HG02798 (cell line): ENCODE data around the gene MAGI2.

ENCODE experiments used
- ATAC-seq: cut with Tn5 transposase; IDR thresholded peaks from one replicate; pipeline ENCODE4 v1.9.1; 2021; ENCODE audit warnings: mild to moderate bottlenecking; ENCODE audit not compliant: unreplicated experiment, poor library complexity

Gene MAGI2

DNA sequence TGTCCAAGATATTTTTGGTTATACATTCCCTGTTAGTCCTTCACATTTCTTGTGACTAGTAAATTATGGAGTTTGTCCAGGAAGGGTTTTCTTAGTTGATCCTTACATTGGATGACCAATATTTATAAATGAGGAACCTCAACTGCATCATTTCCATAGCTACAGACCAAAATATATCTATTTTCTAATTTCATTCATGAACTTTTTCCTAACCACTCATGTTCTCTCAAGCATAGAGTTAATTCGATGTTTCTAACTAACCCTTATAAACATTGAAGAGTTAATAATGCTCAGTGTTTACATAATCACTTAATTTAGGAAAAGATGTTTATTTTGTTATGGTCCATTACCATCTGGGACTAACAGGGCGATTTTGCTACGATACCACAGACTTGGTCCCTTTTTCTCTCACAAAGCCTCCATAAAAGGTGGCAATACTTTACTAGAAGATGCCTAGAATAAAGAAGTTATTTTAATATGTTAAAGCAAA is 591.0 kb downstream of the MAGI2 start:
- ATAC-seq: no peak

DNA sequence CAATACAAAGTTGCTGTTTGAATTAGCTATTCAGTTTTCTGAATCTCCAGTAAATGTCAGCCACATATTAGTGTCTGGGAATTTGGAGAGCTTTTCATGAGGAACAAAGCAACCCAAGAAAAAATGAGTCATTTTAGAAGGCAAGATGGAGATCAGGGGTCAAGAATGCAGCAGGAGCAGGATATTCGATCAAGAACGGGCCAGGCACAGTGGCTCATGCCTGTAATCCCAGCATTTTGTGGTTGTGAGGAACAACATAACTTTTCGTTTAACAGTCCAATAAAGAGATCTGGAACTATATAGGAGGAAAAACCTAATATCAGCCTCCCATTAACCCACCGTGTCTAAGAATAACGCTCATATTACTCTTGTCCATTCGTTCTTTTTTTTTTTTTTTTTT is 600.5 kb downstream of the MAGI2 start:
- ATAC-seq: no peak

DNA sequence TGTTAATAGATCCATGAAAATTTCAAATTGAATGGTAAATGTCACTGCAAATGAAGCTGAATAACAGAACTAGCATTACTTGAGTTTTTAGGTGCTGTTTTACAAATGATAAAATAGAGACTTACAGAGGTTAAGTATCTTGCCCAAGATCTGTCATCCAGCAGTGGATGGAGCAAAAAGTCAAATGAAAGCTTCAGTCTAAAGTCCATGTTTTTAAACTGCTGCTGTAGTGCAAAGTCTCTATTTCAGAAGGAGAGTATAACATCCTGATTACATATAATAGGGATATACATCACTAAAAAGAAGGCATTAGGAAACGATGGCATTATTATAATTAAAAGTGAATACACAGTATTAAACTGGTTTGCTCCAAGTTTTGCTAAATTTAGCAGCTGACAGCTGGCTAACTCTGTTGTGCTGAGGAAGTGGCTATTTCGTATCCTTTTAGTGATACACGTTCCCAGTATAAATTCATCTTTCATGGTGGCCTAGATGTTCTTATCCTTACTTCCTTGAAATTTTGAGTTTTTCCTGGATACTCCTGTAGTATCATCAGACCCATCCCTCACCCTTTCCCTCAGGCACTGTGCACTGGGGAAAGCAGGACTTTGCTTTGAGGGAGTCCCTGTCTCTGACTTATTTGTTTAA is 603.2 kb downstream of the MAGI2 start:
- ATAC-seq: no peak

DNA sequence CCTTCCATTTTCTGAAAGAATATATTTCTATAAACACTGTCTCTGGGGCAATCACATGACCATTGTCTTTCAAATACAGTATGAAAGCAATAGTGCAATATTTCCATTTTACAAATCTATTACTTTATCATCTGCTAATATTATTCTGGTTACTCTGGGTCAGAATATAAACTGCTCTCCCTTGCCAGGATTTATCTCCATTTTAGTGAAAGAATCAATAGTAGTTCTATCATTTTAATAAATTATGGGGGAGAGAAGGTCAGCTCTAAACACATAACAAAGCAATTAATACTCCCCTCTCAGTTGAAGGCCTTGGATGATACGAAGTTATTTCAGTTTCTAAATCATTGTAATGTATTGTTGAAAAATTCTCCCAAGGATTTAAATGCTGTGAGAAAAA is 608.3 kb downstream of the MAGI2 start:
- no peak for ATAC-seq

DNA sequence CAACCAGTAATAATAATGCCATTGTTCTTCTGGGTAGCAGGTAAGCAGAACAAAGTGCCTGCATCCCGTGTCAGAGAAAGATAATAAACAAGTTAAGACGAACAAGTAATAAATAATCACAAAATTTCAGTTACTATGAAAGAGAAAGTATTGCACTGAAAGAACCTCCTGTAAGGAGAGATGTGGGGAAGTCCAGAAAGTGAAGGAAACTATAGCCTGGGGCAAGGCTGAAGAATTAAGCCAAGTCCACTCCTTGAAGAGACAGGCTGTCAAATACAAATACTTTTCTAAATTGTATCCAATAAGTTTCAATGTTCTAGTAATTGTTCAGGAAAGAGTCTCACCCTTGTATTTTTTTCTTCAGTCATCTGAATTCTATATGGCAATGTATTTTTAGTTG is 611.4 kb downstream of the MAGI2 start:
- ATAC-seq: no peak

DNA sequence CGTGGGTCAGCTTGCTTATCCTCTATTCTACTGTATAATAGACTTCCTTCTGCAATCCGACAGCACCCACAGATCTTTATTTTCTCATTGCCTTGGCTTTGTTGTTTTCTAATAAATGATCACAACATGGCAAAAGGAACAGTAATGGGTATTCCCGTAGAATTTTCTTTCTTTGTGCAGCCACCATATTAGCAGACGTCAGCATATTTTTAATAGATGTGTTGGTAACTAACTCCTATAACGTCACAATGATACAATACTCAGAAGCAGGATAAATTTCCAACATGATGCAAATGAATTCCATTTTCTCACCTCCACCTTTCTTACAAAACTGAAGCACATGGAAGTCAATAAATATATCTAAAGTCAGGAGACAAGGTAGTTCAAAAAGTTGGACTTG is 617.6 kb downstream of the MAGI2 start:
- ATAC-seq: no peak

DNA sequence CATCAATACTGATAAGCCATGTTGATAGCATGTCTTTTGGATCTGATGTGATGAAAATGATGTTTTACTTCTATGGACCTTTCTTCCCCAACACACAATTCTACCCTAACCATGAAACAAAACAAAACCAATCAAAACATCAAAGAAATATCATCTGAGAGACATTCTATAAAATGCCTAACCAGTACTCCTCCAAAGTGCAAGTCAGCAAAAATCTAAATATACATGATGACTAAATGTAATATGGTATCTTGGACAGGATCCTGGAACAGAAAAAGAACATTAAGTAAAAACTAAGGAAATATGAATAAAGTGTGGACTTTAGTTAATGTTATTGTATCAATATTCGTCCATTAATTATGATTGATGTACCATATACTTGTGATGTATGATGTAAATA is 625.1 kb downstream of the MAGI2 start:
- ATAC-seq: no peak

DNA sequence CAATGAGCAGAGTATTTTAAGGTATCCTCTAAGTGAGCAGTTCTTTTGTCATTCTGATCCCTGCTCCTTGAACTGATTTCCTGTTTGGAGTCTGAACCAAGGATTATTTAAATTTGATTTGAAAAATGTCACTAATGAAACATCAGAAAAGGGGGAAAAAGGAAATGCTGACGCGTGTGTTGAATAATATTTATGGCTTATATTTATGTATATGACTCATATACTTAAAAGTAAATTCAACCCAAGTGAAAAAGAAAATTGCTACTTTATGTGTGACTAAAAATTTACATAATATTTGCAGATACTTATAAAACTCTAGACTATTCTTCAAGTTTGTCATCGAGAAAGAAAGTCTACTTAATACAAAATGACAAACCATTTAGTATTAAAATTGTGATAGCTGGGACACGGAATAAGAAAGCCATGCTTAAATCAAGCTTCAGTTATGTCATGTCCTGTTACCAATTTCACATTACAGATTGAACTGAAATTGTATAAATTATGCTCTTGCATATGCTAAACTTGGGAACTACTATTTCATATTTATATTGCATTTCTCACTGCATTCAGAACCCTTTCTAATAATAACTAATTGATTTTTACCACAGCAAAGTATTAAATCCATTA is 649.9 kb downstream of the MAGI2 start:
- ATAC-seq: no peak

DNA sequence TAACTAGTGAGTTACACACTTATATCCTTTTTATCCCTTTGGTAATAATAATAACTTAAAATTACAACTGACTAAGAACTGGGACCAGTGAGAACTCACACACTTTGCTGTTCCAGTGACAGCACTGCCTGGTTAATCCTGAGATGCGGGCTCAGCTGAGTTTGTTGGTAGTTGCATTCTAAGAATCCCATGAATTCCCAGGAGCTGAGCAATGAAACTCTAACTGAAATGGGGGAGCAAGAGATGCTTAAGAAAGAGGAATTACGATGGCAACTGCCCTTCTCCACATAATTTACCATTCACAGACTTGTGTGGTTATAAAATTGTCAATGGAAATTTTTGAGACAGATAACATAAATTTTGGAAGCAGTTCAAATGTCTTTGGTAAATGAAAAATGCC is 659.4 kb downstream of the MAGI2 start:
- ATAC-seq: no peak

DNA sequence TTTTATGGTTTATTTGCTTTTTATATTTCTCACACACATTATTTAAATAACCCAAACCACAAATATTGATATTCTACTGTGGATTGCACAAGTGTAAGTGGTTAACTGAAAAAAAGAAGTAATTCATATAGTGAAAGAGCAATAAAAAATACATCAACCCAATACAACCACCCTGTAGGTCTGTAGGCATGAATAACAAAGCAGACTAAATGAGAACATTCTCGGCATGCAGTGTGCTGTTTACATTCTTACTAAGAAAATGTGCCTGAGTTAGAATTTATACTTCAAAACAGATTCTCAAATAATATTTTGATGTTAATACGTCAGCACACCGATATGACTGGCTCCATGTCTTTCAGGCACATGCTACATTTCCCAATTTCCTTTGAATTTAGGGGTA is 660.8 kb downstream of the MAGI2 start:
- ATAC-seq: no peak

DNA sequence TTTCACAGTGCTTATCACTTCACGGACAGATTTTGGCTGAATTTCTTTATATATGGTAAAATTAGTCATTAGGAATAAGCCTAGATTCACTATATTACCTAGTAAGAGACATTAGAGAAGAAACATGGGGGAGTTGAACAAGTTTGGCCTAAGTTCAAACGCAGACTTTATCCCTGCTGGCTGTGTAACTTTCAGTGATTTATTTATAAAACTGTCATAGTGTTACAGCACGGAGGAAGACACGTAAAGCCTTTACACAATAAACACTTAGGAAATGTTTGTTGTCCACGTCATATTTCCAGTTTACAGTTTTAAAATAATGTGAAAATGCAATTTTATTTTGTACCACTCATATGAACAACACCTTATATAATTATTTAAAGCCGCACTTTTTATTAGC is 661.5 kb downstream of the MAGI2 start:
- ATAC-seq: no peak

DNA sequence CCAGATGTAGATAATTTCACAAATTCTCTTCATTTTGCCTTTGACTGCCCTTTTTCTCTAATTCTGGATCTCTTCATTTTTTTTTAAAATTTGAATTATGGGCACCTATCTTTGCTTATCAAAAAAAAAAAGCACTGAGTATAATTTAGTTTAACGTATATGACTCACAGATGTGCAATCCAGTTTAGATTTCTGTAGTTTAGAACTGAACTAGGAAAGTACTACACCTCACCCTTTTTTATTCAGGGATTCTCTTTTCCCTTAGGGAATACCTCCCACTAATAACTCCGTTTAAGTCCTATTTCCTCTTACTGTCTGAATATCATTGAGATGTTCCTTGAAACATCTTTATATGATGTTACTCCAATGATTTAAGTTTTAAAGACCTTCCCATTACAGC is 665.0 kb downstream of the MAGI2 start:
- ATAC-seq: no peak

DNA sequence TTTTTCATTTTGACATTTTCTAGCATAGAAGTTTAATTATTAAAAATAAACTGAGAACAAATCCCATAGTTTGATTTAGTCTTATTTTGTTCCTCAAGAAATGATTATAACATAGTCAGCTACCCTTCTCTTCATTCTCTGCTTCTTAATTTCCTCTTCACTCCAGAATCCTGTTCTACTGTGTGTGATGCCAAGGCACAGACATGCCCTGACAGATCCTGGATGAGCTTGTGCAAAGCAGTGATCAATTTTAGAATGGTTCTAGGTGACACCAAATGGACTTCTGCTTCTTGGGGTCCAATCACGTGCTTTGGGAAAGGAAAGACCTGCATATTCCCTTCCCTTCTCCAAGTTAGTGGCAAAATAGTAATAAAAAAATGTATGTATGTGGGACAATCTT is 665.6 kb downstream of the MAGI2 start:
- no peak for ATAC-seq

DNA sequence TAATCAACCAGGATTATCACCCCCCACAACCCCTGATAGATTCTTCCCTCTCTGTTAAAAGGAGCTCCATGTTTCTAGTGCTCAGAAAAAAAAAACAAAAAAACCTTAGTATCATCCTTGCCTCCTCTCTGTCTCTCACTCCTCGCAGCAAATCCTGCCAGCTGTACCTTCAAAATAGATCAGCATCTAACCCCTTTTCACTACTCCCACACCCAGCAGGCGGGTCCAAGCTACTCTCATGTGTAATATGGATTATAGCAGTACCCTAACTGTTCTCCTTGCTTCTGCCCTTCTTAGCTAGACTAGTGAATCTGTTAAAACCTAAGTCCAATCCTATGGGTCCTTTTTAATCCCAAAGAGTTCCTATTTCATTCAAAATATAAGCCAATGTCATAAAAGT is 667.4 kb downstream of the MAGI2 start:
- ATAC-seq: no peak

DNA sequence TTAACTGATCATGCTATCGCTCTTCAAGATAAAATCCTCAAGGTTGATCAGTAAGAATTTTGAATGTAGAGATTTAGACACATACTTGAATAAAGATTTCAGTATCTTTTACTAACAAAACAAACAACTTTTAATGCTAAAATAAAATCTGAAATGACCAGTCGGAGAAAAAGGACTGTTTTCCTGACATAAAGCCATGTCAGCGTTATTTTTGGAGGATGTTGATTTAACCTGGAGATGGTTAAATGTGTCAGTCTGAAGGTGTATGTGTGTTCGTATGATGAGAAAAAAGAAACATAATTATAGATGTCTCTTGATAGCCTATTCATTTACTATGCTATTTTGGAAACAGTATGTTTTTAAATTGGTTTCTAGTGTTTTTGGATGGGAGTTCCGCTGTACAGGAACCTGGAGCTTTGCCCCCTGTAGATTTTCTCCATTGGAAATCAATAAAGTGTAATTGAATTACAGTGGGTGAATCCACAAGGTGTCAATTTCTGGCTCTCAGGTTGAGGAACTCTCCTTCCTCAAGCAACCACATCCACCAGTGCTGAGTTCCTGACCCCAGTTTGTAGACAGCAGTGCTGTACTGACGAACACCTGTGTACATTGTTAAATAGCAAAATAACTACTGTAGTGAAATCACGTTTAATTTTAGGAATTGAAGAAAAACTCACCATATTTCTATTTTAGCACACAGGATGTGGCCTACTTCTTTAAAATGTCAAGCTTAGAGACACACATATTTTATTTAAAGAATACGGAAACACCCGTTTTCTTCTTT is 670.1 kb downstream of the MAGI2 start:
- no peak for ATAC-seq

DNA sequence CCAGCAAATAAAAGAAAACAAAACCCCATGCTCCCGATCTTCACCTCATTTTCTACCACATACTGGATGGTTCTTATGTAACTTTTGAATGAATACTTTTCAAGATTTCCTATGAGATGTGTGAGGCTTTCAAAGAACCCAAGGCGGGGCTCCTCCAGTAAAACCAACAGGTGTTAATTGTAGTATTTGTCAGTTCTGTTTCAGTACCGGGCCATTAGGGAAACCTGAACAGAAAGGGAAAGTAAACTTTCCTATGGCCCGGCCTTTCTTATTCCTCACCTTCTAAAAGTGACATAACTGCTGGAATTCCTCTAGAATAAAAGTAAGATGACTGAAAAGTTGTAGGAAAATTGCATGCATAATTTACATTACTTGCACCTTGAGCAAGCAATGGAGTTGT is 672.9 kb downstream of the MAGI2 start:
- ATAC-seq: no peak

DNA sequence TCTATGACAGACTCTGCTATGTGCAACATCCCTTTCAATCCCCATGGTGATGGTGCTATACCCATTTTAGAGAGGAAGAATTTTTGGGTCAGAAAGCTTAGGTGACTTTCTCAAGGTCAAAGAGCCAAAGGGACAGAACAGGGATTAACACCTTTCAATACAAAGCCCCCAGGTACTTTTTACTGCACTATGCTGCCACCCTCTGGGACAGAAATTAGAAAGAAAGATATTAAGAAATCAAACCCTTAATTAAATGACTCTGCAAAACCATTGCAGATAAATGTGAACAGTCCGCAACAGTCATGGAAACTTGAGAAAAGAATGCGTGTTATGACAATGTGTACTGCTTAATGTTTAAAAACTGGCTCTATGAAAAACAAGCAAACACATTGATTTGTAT is 673.7 kb downstream of the MAGI2 start:
- ATAC-seq: no peak

DNA sequence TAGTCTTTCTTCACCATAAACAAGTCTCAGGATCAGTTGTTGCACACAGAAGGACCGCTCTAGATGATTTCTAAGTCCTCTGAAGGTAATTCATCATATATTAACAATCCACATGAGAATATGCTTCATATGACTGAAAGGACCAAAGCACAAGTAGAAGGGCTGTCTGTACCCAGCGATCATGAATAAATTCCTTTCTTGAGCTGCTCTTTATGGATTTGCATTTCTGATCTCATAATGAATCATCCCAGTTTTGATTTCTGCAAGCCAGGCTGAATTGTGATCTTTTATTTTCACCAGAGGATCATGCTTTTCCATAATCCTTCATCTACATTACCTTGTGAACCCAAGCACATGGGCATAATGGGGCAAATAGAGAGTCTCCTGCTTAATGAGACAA is 675.6 kb downstream of the MAGI2 start:
- ATAC-seq: no peak

DNA sequence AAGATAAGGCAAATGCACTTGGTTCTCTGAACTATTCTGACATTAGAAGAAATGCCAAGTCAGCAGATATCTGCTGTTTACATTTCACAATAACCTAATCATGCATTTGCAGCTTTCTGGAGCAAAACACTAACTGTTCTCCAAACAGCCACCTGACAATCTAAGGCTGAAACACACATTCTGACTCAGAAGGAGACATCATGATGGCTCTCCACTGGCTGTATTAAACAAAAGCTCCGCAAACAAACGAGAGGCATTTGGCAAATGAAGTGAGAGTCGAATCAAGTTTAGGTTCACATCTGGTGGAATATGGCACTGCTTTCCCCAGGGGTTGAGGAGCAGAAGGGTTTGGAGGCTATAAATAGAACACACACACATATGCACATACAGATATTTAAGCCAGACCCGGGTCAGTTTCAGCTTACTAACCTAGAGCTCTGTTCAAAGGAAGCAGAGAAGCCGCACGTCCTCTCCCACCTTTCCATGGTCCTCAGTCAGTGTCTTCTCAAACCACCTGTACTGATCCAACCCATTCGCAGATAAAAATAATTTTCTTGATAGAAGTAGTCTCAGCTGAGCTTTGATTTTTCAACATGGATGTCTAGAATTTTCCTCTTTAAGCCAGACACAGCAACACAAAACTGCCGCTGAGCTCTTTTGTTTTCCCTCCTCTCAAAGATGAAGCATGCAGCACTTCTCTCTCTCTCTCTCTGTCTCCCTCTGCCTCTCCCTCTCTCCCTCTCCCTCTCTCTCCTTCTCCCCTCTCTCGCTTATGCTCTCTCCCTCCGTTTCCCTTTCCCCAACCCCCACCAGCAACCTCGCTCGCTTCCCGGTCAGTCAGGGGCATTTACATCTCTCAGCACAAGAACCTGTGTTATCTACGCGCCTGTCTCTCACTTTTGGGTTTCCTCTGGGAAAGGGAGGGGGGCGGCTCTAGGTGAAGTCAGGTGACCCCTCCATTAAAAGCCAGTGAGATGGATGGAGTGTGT is 682.8 kb downstream of the MAGI2 start:
- ATAC-seq: no peak

DNA sequence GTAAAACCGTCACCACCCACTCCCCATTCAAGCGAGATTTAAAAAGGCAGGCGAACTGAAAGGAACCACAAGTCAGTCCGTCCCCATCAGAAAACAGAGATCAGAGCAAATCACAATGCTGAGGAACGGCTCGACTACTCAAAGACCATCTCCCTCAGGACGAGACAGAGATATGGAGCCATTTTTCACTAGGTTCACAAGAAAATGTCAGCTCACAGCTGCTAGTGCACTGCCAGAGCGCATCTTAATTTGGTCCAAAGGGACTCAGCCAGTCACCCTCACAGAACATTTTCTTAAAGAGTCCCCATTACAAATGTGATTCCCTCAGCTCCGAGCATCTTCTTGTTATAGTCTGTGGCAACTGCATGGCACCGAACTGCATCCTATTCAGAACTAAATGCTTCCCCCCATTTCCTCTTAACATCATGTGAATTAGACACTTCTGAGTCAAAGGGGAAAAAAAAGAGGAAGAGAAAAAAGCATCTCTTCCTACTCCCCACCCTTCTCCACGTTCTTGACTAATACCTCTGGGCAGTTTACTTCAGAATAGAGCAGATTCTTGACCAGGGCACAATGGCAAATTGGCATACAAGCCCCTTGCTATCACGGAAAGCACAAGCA is 683.9 kb downstream of the MAGI2 start:
- ATAC-seq: peak; percentile 82
